HEK293 (cell line): ENCODE data around the gene ESRRG.

ENCODE experiments used
- CTCF ChIA-PET: fragments of 350-600 bp; formaldehyde crosslinking; extraction: SDS; loops from one replicate; lab custom pipeline; 2021; ENCODE audit warnings: antibody characterized with exemption; lab: Yijun Ruan, JAX
- POLR2A ChIA-PET: fragments of 300-600 bp; formaldehyde crosslinking; extraction: SDS; loops from one replicate; lab custom pipeline; 2020; ENCODE audit warnings: antibody characterized with exemption, inconsistent platforms; lab: Yijun Ruan, JAX
- H3K27ac ChIP-seq: fragments of 200-500 bp; sonication (Bioruptor generic); 2 replicates; pipeline ENCODE4 v1.5.1; 2014; ENCODE audit warnings: low read depth, low read length, control low read depth, inconsistent platforms; ENCODE audit errors: extremely low read depth
- H3K36me3 ChIP-seq, 2 experiments: fragments of 200-500 bp in 1 of 2; sonication (Bioruptor generic) in 1 of 2; 1 replicate in 1 of 2; 2 replicates in 1 of 2; pipeline ENCODE4 v1.5.1; 2014 to 2017; ENCODE audit warnings: inconsistent platforms in 2 of 2, low read length in 2 of 2; ENCODE audit not compliant: control insufficient read depth in 2 of 2, insufficient read depth in 1 of 2
- H3K4me1 ChIP-seq: fragments of 200-500 bp; sonication (Bioruptor generic); 2 replicates; pipeline ENCODE4 v1.5.1; 2014; ENCODE audit warnings: mild to moderate bottlenecking, low read length, inconsistent platforms; ENCODE audit not compliant: control insufficient read depth, insufficient read depth
- H3K4me3 ChIP-seq: 2 replicates; pipeline ENCODE4 v1.5.1; 2011; ENCODE audit warnings: low read depth, mild to moderate bottlenecking, control low read depth, low read length, moderate library complexity
- H3K9me3 ChIP-seq: fragments of 200-500 bp; sonication (Bioruptor generic); 2 replicates; pipeline ENCODE4 v1.5.1; 2014; ENCODE audit warnings: low read depth, low read length, inconsistent platforms; ENCODE audit not compliant: control insufficient read depth, insufficient read depth
- ATF2 ChIP-seq: fragments of 450-650 bp; formaldehyde crosslinking; IDR thresholded peaks from 2 replicates; pipeline ENCODE4 v1.5.1; 2016; ENCODE audit warnings: missing biosample characterization, missing genetic modification characterization, low read depth
- KLF1 ChIP-seq: fragments of 450-650 bp; formaldehyde crosslinking; IDR thresholded peaks from 2 replicates; pipeline ENCODE4 v1.5.1; 2016; ENCODE audit warnings: missing biosample characterization, missing genetic modification characterization
- PRDM2 ChIP-seq: fragments of 450-650 bp; formaldehyde crosslinking; IDR thresholded peaks from 2 replicates; pipeline ENCODE4 v1.5.1; 2016; ENCODE audit warnings: missing biosample characterization, missing genetic modification characterization, borderline replicate concordance
- SETDB1 ChIP-seq: IDR thresholded peaks from one replicate; pipeline ENCODE4 v1.6.1; 2017; ENCODE audit warnings: mild to moderate bottlenecking, low read length, moderate library complexity, mixed read lengths; ENCODE audit not compliant: insufficient read length
- ZBTB17 ChIP-seq: fragments of 450-650 bp; formaldehyde crosslinking; IDR thresholded peaks from 2 replicates; pipeline ENCODE4 v1.5.1; 2016; ENCODE audit warnings: missing biosample characterization, missing genetic modification characterization
- ZNF362 ChIP-seq: fragments of 450-650 bp; formaldehyde crosslinking; IDR thresholded peaks from 2 replicates; pipeline ENCODE4 v1.5.1; 2016; ENCODE audit warnings: missing biosample characterization, missing genetic modification characterization
- ZNF488 ChIP-seq: fragments of 450-650 bp; formaldehyde crosslinking; IDR thresholded peaks from 2 replicates; pipeline ENCODE4 v1.5.1; 2016; ENCODE audit warnings: missing biosample characterization, missing genetic modification characterization
- ZNF513 ChIP-seq: fragments of 450-650 bp; IDR thresholded peaks from 2 replicates; pipeline ENCODE4 v1.5.1; 2018; ENCODE audit warnings: missing biosample characterization, missing genetic modification characterization
- ZNF660 ChIP-seq: fragments of 450-650 bp; IDR thresholded peaks from 2 replicates; pipeline ENCODE4 v1.5.1; 2018; ENCODE audit warnings: missing biosample characterization, mild to moderate bottlenecking, missing genetic modification characterization

ESRRG gene

GRCh38 chr1:216598448-216598847, 124.8 kb downstream of the ESRRG start:
- CTCF ChIA-PET: no interaction called here

GRCh38 chr1:216596281-216596862, 126.9 kb downstream of the ESRRG start:
- ChIA-PET POLR2A (no interaction called here), CTCF (interaction anchor here (0.6 to 0.7 kb wide), 2 partner anchors 19 to 30 kb away, joined by 3 to 4 read pairs; no protein-coding TSS in a partner anchor)
- Histone ChIP-seq H3K4me1 (no peaks in the 10 kb centered on the region), H3K4me3 (no peak overlapping the region), H3K27ac (no peak overlapping the region), H3K36me3 (no peaks in the 10 kb centered on the region), H3K9me3 (no peaks in the 10 kb centered on the region)
- no peak for TF ChIP-seq ZNF513 (tag by site-specific recombination)
- no peak for TF ChIP-seq ZNF362 (tag by site-specific recombination)
- TF ChIP-seq ZBTB17 (tag by site-specific recombination): no peak
- TF ChIP-seq ATF2 (tag by site-specific recombination): no peak

More at GRCh38 chr1:216598448-216598847, 124.8 kb downstream of the ESRRG start:
- POLR2A ChIA-PET: no interaction called here
- H3K27ac ChIP-seq: no peak overlapping the region
- TF ChIP-seq ZNF660 (tag by site-specific recombination): no peak
- TF ChIP-seq ATF2 (tag by site-specific recombination): no peak
- no peak for TF ChIP-seq SETDB1
- no peak for TF ChIP-seq PRDM2 (tag by site-specific recombination)
- no peak for TF ChIP-seq ZNF488 (tag by site-specific recombination)
- TF ChIP-seq KLF1 (tag by site-specific recombination): no peak
- H3K4me3 ChIP-seq: no peak overlapping the region
- H3K36me3 ChIP-seq: no peaks in the 10 kb centered on the region
- H3K9me3 ChIP-seq: no peaks in the 10 kb centered on the region
- H3K4me1 ChIP-seq: no peaks in the 10 kb centered on the region
